Stimulated activated CD4-positive, alpha-beta T cell treated with anti-CD3 and anti-CD28 coated beads, Interleukin-15, amount 100 ng/mL, for 24 hours (primary cell): Measurements from ENCODE around the gene NDN.
A peak's percentile ranks its signal among the peaks of the same experiment; 100 is the strongest.
"Not testable (repeated sequence)": the region's sequence is repeated elsewhere in the genome, so short reads cannot be mapped to it uniquely, and the experiment has no call there.

Source experiments
- DNase-seq: peaks from one replicate; pipeline ENCODE4 v3.0.0-alpha.2; 2020

Gene NDN, protein sequence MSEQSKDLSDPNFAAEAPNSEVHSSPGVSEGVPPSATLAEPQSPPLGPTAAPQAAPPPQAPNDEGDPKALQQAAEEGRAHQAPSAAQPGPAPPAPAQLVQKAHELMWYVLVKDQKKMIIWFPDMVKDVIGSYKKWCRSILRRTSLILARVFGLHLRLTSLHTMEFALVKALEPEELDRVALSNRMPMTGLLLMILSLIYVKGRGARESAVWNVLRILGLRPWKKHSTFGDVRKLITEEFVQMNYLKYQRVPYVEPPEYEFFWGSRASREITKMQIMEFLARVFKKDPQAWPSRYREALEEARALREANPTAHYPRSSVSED

DNA sequence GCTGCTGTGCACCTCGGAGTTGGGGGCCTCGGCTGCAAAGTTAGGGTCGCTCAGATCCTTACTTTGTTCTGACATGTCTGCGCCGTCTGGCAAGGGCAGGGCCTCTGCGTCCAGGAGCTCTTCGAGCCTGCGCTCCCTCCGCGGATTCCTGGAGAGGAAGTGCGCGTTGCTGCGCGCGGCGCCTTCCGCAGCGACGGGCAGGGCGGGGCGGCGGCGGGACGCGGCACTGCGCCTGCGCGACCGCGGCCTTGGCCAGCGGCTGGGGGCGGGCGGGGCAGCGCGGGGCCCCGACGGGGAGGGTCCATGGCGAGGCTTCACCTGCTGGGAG lies at the start of gene NDN:
NDN (minus strand) TSS at position 163 of the 328 bp plus-strand sequence; CDS start at position 75, 88 bp downstream.
- peak; percentile 30 for DNase-seq

DNA sequence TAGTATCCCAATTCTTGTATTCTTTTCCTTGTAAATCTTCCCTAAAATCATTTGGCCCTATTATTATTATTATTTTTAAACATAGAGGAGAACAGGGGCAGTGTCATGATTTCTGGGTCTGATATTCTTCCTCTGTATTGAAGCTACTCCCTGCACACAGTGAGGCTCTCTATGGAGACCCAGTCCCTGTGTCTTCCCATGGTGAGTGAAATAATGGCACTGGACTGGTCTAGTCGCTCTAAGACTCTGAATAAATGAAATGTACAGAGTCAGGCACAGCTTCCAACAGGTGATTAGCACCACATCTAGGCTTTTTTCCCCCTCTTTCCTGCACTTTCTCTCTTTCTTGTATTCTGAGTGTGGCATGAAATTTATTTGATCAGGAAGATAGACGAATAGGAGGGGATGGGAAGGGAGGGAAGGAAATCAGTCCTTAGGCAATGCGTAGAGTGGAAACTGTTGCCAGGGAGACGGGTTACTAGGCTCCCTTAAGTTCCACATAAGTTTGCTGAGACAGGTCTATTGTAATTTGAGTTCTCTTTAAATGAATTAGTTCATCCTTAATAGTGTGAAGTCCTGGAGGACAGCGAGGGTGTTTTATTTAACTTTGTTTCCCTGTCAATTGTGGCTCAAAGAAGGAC lies 49.0 kb upstream of the NDN start:
- DNase-seq, result no peak

DNA sequence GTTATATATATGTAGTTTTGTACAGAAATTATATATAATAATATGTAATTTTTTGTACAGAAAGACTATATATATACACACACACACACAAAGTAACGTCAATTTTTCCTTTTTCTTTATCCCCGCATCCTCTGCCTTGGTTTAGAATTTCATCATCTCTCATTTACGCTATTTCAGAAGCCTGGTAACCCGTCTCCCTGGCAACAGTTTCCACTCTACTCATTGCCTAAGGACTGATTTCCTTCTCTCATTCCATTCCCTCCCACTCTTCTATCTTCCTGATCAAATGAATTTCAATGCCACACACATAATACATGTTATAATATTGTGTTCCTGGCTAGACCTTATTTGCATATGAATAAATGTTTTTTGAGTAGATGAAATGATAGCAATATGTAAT lies 47.8 kb upstream of the NDN start:
- no peak for DNase-seq

DNA sequence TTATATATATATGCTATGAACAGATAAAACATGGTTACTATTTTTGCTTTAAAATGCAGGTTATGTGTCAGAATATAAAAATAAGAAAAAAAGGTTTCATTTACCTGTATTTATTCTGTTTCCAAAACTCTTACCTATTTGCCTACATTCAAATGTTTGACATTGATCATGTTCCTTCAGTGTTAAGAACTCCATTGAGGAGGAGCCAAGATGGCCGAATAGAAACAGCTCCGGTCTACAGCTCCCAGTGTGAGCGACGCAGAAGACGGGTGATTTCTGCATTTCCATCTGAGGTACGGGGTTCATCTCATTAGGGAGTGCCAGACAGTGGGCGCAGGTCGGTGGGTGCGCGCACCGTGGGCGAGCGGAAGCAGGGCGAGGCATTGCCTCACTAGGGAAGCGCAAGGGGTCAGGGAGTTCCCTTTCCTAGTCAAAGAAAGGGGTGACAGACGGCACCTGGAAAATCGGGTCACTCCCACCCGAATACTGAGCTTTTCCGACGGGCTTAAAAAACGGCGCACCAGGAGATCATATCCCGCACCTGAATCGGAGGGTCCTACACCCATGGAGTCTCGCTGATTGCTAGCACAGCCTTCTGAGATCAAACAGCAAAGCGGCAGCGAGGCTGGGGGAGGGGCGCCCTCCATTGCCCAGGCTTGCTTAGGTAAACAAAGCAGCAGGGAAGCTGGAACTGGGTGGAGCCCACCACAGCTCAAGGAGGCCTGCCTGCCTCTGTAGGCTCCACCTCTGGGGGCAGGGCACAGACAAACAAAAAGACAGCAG lies 27.0 kb upstream of the NDN start:
- DNase-seq, result not testable (repeated sequence)

DNA sequence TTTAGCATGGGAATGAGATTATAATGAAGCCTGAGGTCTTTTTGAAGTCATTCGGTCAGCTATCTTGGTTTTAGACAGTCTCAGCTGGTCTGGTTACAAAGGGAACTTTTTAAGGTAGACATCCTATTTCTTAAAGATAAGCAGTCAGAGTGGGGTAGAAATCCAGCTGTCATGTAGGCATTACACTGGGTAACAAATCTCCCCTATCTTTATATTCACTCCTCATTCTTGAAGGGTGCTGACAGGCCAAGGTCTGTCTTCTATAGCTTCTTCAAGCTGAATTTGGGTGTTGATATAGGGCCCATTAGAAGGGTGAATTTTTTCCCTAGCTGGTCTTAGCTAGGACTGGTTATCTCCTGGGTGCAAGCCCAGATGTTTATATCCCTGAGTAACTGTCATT lies 21.2 kb upstream of the NDN start:
- DNase-seq, result no peak

DNA sequence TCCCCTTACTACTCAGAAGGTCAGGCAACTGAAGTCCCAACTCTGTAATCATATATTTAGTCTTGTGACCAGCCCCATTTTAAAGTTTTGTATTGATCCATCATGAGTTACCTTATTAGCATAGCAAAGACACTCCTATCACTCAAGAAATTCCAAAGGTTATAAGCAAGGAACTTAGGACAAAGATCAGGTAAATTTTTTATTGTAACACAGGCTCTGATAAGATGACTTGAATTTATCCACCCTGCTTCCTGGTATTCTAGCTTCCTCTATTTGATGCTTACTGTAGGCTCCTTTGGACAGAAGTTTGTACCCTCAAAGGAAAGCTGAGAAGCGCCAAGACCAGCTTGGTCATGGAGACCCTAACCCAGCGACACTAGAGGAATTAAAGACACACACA lies 8.2 kb upstream of the NDN start:
- DNase-seq, result no peak

DNA sequence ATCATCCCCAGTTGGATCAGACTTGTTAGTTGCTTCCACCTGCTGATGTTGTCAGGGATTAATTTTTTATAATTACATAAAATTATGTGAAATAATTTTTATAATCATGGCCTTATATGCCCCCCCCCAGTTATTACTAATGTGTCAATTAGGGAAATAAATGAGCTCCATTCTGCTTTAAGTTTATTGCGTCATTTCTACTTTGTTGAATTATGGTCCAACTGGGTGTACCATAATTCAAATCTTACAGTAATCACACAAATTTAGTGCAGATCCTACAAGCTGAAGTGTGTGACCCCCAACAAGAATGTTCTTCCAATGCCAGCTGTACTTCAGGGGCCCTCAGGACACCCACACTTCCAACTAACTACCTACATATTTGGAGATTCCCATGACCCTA lies 7.5 kb upstream of the NDN start:
- no peak for DNase-seq

DNA sequence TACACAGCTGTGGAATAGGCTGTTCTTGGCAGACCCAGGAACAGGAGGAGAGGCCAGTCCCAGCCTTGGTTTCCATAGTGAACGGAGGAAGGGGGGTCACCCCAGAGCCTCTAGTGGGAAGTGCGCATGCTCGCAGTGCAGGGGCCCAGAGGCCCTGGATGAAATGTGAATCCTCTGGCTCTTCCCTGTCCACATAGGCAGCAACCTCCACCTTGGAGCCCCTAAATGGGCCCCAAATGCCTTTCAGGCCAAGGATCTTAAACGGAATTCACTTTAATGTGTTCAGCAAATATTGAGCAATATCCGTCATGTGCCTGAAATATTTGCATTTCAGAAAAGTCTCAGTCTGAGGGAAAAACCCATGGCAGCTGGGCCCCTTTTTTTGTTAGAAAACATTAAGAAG lies 3.3 kb upstream of the NDN start:
- DNase-seq, result no peak

DNA sequence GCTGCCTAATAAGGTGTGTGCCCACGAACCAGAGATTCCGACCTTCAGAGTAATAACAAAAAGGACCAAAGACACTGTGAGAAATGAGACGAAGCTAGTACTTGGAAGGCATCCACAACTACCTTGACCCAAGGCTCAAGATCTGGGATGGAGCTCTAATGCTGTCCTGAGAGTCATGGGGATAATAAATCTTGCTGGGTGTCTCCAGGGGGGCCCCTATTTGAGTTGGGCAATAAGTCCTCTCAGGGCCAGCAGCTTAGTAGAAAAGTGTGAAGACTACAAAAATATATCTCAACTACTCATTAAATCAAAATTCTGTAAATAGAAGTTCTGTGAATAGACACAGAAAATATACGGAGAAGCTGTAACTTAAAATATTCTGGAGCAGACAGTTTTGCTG lies 2.9 kb upstream of the NDN start:
- no peak for DNase-seq

DNA sequence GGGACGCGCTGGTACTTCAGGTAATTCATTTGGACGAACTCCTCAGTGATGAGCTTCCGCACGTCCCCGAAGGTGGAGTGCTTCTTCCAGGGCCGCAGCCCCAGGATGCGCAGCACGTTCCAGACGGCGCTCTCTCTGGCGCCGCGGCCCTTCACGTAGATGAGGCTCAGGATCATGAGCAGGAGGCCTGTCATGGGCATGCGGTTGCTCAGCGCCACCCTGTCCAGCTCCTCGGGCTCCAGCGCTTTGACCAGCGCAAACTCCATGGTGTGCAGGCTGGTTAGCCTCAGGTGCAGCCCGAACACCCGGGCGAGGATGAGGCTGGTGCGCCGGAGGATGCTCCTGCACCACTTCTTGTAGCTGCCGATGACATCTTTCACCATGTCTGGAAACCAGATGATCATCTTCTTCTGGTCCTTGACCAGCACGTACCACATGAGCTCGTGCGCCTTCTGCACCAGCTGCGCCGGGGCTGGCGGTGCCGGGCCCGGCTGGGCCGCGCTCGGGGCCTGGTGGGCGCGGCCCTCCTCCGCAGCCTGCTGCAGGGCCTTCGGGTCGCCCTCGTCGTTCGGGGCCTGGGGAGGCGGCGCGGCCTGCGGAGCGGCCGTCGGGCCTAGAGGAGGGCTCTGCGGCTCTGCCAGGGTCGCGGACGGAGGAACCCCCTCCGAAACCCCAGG lies 501 bp downstream of the NDN start:
- DNase-seq, result no peak

DNA sequence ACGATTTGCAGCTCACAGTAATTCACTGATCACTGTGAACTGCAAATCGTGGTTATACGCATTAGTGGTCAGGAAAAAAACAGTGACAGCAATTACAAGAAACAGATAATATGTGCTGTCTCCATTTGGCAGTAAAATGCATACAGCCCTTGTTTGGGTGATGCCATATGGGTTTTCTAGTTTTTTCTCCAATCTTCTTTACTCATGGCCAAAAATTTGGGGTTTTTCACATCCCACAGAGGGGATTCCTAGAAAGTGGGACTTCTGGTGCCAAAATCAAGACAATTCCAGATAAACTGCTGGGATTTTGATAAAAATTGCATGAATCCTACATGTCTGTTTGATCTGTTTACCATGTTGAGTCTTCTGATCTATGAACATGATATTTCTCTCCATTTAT lies 15.6 kb downstream of the NDN start:
- DNase-seq, result no peak

DNA sequence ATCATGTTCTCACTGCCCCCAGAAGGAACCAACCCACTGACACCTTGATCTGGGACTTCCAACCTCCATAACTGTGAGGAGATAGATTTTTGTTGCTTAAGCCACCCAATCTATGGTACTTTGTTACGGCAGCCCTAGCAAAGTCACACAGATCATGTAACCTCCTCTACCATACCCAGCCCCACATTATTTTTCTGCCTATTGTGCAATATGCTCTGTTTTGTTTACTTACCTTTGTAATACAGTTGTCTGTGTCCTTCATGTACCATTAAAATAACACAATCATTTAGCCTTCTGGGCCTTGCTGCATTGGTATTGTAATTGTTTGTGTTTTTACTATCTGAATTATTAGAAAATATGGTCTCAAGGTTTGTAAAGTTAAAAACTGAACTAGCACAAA lies 16.1 kb downstream of the NDN start:
- no peak for DNase-seq

DNA sequence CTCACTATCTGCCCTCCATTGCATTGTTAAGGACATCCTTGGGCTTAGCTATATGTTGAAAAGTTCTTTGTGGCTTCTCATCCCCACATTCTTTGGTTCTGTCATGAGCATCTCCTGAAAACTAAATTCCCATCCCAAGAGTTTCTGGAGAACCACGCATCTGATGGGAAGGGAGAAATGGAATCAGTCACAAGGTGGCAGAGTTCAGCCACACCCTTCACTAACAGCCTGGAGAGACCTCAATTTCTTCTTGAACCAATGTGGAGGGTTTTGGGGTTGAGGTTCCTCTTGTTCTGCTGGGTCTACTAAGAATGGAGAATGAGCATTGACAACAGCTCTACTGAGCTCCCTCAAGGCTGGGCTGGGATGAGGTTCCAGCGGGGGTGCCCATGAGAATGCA lies 23.9 kb downstream of the NDN start:
- no peak for DNase-seq

DNA sequence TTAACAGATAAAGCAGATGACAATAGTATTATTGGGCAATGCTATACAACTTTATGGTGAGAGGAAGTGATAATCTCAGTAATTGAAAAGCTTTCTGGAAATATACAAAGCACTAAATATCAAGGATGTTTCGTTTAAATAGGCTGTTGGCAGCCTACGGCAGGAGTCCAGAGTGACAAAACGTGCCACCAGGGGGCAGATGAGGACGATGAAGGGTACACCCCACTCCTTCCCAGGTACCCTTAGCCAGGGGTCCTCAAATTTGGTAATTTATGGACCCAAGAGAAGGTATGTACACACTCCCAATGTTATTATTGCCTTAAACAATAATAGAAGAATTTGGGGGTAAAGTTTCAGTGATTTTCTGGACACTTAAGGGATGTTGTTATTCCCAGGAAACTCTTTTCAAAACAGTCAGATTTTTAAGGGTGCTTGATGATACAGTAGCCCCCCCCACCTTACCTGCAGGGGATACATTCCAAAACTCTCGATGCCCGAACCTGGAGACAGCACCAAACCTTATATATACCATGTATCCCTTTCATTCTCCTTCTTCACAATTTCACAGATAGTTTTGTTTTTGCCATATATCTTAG lies 38.1 kb downstream of the NDN start:
- peak; percentile 57 for DNase-seq

DNA sequence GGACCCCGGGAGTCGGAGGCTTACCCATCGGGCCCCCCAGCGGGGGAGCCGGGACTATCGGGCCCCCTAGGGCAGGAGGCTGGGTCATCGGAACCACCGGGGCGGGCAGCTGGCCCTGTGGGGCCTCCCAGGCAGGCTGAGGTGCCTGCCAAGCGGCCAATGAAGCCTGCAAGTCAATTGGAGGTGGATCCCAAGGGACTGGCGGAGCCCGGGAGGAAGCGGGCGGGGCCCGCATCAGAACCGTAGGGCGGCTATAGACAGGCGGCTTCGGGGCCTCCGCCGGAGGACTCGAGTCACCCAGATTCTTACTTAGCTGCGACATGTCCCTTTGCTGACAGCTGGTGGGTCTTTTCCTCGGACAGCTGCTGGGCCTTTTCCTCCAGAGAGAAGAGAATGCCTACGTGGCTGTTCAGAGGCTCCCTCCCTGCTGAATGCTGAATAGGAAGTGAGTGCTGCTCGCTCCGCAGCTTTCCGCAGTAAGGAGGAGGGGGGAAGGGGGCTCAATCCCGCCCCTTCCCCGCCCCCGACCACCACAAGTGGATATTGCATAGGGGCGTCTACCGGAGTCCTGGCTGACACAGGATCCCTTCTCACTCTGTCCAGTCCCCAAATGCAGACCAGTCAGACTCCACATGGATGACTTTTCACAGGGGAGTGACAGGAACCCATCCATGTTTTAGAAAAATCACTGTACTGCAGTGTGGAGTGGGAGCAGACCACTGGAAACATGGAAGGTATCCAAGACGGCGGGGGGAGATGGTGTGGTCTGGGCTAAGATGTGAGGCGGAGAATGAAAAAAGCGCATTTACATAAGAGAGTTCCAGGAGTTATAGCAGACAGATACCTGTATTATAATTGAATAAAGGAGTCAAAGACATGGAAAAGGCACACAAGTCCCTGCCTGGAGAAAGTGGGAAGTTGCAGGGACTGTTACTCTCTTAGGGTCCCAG lies 39.4 kb downstream of the NDN start, which contains the start of gene MAGEL2:
MAGEL2 (minus strand) TSS at position 447 of the 950 bp plus-strand sequence; CDS start at position 322, 125 bp downstream.
- no peak for DNase-seq

DNA sequence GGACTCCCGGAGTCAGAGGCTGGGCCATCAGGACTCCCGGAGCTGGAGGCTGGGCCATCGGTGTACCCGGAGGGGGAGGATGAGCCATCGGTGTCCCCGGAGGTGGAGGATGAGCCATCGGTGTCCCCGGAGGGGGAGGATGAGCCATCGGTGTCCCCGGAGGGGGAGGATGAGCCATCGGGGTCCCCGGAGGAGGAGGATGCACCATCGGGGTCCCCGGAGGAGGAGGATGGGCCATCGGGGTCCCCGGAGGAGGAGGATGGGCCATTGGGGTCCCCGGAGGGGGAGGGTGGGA lies 40.2 kb downstream of the NDN start:
- DNase-seq, result no peak

DNA sequence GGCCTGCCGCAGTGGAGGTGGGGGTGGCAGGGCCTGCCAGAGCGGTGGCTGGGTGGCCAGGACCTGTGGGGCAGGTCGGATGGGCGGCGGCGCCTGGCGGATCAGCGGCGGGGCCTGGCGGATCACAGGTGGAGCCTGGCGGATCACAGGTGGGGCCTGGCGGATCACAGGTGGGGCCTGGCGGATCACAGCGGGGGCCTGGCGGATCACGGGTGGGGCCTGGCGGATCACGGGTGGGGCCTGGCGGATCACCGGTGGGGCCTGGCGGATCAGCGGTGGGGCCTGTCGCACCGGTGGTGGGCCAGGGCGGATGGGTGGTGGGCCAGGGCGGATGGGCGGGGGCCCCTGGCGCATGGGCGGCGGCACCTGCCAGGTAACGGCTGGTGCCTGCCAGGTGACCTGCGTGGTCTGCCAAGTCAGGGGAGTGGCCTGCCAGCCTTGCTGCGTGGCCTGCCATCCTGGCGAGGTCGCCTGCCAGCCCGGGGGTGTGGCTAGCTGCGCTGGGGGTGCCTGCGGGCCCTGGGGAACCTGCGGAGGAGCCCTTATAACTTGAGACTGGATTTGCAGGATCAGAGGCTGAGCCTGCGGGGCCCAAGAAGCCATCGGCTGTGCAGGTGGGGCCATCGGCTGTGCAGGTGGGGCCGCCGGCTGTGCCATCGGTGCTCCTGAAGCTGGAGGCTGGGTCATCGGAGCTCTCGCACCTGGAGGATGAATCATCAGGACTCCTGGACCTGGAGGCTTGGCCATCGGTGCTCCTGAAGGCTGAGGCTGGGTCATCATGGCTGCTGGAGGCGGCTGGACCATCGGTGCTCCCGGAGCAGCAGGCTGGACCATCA lies 40.7 kb downstream of the NDN start:
- DNase-seq, result no peak

DNA sequence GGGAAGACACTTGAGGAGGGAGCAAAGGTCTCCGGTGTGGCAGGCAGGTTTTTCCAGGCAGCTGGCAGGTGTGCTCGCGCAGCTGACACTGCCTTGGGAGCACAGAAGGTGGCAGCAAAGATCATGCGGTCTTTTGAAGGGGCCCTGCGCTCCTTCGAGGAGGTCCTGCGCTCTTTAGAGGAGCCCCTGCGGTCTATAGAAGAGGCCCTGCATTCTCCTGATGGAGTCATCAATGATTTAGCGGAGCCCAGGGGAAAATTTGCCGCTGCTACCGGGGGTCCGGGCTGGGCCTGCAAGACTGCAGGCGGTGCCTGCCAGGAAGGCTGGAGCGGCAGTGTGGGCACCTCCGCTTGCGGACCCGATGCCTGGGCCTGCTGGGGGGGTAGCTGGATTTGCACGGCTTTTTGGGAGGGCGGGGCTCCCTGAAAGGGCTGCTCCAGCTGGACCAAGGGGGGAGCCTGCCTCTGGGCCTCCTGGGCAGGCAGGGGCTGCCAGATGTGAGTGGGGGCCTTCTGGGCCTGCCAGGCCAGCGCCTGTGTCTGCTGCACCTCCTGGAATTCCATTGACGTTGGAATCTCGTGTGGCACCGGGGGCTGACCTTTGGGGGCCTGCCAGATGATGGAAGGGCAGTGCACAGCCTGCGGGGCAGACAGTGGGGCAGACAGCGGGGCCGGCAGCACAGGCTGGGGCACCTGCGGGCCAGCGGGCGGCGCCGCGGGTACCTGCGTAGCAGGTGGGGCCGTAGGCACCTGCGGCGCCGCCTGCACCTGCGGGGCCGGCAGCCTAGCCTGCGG lies 41.5 kb downstream of the NDN start:
- DNase-seq, result no peak

DNA sequence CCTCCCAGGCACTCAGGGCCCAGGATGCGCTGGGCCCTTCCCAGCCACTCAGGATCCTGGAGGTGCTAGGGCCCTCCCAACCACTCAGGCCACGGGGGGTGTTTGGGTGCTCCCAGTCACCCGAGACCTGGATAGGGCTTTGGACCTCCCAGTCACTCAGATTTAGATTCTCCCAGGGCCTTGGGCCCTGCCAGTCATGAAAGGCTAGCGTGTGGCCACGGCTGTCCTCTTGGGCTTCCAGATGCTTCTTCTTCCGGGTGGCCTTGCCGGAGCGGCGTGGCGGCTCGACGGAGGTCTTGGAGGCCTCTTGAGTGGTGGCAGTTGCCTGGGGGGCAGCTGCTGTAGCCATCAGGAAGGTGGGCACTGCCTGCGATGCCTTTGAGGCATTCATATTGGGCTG lies 42.3 kb downstream of the NDN start:
- DNase-seq, result no peak

DNA sequence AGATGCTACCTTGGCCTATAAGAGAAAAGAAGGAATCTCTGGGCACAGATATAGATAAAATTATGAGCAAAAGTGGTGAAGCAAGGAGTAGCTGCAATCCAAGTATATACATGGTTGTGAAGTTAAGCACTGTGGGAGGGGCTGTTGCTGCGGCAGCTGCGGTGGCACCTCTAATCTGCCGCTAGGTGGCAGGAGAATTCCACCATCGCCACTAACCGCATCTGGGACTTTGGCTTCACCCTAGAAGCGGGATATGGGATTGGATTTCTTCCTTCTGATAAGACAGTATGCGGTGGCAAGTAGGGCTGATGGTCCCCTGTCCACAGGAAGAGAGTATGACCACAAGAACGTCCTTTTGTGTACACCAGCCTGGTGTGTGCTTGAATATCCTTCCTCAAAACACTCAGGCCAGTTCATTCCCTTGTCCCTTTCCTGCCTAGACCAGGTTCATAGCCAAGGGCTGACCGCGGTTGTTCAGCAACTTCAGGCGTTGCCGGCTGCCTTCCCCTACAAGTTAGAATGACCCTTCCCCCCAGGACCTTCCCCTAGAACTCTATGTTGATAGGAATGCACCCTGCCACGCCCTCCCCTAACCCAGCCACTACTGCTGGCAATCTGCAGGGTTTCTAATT lies 44.6 kb downstream of the NDN start:
- DNase-seq, result peak; percentile 61
